Stimulated activated CD4-positive, alpha-beta T cell treated with anti-CD3 and anti-CD28 coated beads, Interleukin-15, amount 100 ng/mL, for 1 hour (primary cell): ENCODE measurements around the gene IL1RN.
"Not testable (repeated sequence)": the region's sequence is repeated elsewhere in the genome, so short reads cannot be mapped to it uniquely, and the experiment has no call there.

Experiments
- DNase-seq, 2 donors: peaks; one replicate each; pipeline ENCODE4 v3.0.0-alpha.2; 2020; ENCODE audit warnings: low read depth in 1 of 2, low spot score in 1 of 2

The IL1RN gene

GRCh38 chr2:113126845-113127645 lies at the start of gene IL1RN:
Gene IL1RN (plus strand): TSS chr2:113127598. CDS start chr2:113127625, 27 bp downstream.
- no peak for DNase-seq

- DNase-seq, result no peak
These were observed 49.5 kb upstream of the IL1RN start for GRCh38 chr2:113077921-113078320.

- no peak for DNase-seq
These were observed 49.0 kb upstream of the IL1RN start for GRCh38 chr2:113078350-113078839.

GRCh38 chr2:113079131-113079530 lies 48.3 kb upstream of the IL1RN start:
- DNase-seq, result no peak

GRCh38 chr2:113080134-113080533 lies 47.3 kb upstream of the IL1RN start:
- peak in 1 of 2 donors; percentile 48 for DNase-seq

- DNase-seq, result no peak
These were observed 45.7 kb upstream of the IL1RN start for GRCh38 chr2:113081488-113082210.

- no peak for DNase-seq
These were observed 44.1 kb upstream of the IL1RN start for GRCh38 chr2:113083296-113083695.

- no peak for DNase-seq
These were observed 43.0 kb upstream of the IL1RN start for GRCh38 chr2:113084249-113085000.

GRCh38 chr2:113085542-113085941 lies 41.9 kb upstream of the IL1RN start:
- no peak for DNase-seq

GRCh38 chr2:113088213-113088992 lies 39.0 kb upstream of the IL1RN start:
- DNase-seq, result no peak

- no peak for DNase-seq
These were observed 37.5 kb upstream of the IL1RN start for GRCh38 chr2:113089916-113090315.

GRCh38 chr2:113091231-113091896 lies 36.0 kb upstream of the IL1RN start:
- no peak for DNase-seq

- no peak for DNase-seq
These were observed 34.4 kb upstream of the IL1RN start for GRCh38 chr2:113092864-113093612.

- no peak for DNase-seq
These were observed 33.8 kb upstream of the IL1RN start for GRCh38 chr2:113093613-113093977.

GRCh38 chr2:113096306-113096705 lies 31.1 kb upstream of the IL1RN start:
- not testable (repeated sequence) for DNase-seq

GRCh38 chr2:113096842-113097618 lies 30.4 kb upstream of the IL1RN start:
- not testable (repeated sequence) for DNase-seq

GRCh38 chr2:113098041-113098440 lies 29.4 kb upstream of the IL1RN start:
- no peak for DNase-seq

- no peak for DNase-seq
These were observed 28.9 kb upstream of the IL1RN start for GRCh38 chr2:113098532-113098931.

GRCh38 chr2:113102133-113102532 lies 25.3 kb upstream of the IL1RN start:
- DNase-seq, result no peak
